Fibroblast of lung (primary cell): ENCODE data around the gene GRID1.

Experiments used
- EZH2 ChIP-seq: IDR thresholded peaks from 2 replicates; pipeline ENCODE4 v1.5.1; 2012; ENCODE audit warnings: low read length, control low read depth, mild to moderate bottlenecking; ENCODE audit errors: missing control alignments
- TF ChIP-seq, protein P1 (sequence below), 2 donors: IDR thresholded peaks in 1 of 2; conservative IDR thresholded peaks in 1 of 2; 1 replicate in 1 of 2; 2 replicates in 1 of 2; pipeline ENCODE4 v1.5.1; 2011 to 2012; ENCODE audit warnings: low read length in 2 of 2, control low read depth in 1 of 2, inconsistent platforms in 1 of 2, low read depth in 1 of 2, mild to moderate bottlenecking in 1 of 2

DNA sequence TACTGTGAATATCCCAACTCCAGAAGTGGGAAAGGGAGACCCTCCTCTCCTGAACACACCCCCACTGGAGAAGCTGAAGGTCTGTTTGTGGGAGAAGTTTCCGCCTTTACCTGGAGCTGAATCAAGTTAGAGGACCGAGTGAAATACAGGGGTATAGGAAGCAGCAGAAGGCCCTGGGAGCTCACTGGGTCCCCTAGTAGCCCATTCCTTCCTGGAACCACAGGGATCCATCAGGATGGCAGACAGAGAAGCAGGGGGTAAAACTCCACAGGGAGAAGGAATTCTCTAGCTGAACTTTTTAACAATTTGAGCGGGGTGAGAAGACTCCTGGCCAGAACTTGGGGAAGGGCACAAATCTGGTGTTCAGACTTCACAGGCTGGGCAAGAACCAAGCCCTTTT is 275.8 kb downstream of the GRID1 start:
- TF ChIP-seq, protein P1, sequence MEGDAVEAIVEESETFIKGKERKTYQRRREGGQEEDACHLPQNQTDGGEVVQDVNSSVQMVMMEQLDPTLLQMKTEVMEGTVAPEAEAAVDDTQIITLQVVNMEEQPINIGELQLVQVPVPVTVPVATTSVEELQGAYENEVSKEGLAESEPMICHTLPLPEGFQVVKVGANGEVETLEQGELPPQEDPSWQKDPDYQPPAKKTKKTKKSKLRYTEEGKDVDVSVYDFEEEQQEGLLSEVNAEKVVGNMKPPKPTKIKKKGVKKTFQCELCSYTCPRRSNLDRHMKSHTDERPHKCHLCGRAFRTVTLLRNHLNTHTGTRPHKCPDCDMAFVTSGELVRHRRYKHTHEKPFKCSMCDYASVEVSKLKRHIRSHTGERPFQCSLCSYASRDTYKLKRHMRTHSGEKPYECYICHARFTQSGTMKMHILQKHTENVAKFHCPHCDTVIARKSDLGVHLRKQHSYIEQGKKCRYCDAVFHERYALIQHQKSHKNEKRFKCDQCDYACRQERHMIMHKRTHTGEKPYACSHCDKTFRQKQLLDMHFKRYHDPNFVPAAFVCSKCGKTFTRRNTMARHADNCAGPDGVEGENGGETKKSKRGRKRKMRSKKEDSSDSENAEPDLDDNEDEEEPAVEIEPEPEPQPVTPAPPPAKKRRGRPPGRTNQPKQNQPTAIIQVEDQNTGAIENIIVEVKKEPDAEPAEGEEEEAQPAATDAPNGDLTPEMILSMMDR (conservative IDR thresholded peaks at IDR 0.05 in 1 of 2, IDR thresholded peaks at IDR 0.05 in 1 of 2; ENCODE audit: low read depth in 1 of 2, low read length in 2 of 2): no peak
- TF ChIP-seq EZH2: no peak
